NCI-H510A (cell line): ENCODE measurements around the gene KLRK1.
"Not testable (repeated sequence)": the region's sequence is repeated elsewhere in the genome, so short reads cannot be mapped to it uniquely, and the experiment has no call there.

ENCODE experiments used
- DNase-seq: peaks from one replicate; lab custom pipeline; 2025; lab: John Stamatoyannopoulos, UW

Gene KLRK1

DNA sequence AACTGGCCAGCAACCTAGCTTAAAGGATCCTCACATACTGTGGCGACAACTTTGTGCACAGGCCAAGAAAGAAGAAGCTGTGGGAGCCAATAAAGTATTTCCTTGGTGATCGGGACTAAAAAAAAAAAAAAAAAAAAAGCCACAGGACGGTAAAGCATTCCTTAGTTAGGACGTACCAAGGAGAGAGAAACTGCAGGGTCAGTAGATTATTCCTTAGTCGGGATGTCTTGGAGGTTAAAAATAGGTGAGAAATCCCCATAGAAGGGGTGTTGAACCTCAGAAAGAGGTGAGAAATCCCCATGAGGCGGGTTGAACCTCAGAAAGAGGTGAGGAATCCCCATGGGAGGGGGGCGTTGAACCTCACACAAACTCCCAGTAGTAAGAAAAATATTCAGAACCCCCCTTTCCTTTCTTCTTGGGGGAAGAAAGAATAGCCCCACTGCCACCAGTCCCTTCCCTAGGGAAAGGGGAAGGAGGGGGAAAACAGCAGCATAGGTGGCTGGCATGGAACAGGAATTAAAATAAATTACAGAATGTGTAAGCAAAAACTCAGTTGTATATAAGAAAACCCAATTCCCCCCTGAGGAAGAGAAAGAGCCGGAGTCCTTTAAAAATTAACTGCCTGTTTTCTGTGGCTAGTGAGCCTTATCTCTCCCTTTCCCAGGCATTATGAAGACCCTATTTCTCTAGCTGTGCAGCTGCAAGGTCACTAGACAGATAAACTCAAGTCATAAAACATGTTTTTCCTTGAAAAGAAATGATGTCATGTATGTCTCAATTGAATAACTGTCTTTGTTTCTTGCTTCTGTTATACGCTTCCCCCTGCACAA is 26.8 kb downstream of the KLRK1 start:
- no peak for DNase-seq

DNA sequence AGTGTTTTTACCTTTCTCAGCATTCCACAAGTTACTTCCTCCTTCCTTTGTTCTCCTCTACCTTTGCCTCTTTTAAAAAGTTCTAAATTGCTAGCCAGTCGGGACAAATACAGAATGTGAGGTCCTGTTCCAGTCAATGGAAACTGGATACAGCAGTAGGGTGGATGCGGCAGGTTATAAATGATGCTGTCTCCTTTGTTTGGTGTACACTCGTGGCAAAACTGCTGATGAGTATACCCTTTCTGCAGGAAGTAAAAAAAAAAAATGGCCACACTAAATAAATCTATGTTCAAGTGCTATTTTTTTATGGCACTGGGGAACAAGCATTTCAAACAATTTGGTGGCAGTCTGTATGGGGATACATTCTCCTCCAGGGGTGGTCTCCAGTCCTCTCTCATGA is 27.5 kb downstream of the KLRK1 start:
- no peak for DNase-seq

DNA sequence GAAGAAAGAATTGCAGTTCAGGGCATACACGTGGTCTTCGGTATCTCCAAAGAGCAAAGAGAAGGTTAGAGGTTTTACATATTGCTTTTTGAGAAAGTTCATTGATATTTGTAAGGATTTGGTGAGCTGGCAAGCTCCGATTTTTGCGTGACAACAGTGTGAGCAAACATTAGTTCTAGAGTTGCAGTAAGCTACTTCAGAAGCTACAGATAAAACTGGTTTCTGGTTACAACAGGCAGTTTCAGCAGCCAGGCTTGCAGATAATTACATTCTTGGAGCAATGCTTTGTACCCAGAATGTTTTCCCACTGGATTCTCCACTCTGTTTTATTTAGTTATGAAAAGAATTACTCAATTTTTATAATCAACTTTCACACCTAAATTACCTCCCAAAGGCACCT is 28.2 kb downstream of the KLRK1 start:
- peak; percentile 36 for DNase-seq

DNA sequence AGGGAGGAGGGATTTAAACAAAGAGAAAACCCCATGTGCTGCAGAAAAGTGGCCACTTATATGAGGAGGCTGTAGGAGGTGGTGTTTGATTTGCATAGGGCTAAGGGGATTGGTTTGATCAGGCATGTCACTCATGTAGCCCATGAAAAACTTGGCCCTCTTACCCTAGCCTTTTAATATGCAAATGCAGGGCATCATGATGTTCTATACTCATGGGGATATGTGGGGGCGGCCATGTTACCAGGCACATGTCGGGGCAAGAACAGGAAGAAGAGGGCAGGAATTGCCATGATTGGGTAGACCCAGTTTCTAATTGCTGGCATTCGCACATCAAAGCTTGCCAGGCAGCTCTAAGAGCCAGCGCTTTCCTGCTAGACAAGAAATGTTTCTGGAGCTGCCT is 28.8 kb downstream of the KLRK1 start:
- peak; percentile 95 for DNase-seq

DNA sequence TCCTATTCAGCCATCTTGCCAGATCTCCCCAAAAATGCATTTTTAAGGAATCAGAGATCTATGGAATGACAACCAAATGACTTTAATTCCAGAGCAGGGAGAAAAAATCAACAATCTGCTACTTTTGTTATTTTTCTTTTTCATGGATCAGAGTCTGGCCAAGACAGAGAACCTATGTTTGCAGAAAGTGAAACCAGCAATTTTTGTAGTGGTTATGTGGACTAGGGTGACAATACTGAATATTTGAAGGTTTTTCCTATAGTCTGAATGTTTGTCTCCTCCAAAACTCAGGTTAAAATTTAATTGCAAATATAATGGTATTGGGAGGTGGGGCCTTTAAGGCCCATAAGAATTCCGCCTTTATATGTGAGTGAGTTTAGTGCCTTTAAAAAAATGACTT is 30.9 kb downstream of the KLRK1 start:
- no peak for DNase-seq

DNA sequence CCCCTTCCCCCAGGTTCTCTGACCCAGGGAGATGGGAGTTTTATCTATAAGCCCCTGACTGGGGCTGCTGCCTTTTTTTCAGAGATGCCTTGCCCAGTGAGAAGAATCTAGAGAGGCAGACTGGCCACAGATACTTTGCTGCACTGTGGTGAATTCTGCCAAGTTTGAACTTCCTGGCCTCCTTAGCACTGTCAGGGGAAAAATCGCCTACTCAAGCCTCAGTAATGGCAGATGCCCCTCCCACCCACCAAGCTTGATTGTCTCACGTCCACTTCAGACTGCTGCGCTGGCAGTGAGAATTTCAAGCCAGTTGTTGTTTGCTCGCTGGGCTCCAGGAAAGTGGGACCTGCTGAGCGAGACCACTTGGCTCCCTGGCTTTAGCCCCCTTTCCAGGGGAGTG is 31.7 kb downstream of the KLRK1 start:
- peak; percentile 72 for DNase-seq

DNA sequence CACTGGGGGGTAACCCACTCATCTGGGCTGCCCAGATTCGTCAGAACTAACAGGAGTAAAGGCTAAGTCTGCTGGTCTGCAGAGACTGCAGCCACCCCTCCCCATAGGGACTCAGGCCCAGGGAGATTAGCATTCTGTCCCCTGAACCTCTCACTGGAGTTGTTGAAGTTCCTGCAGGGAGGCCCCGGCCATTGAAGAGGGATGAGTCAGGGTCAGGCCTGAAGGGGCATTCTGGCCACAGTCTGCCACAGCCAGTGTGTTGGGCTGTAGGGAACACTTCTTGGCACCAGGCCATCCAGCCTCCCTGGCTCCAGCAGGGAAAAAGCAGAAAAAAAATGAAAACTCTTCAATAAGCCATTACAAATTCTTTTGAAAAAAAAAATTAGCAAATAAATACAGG is 35.3 kb downstream of the KLRK1 start:
- no peak for DNase-seq

DNA sequence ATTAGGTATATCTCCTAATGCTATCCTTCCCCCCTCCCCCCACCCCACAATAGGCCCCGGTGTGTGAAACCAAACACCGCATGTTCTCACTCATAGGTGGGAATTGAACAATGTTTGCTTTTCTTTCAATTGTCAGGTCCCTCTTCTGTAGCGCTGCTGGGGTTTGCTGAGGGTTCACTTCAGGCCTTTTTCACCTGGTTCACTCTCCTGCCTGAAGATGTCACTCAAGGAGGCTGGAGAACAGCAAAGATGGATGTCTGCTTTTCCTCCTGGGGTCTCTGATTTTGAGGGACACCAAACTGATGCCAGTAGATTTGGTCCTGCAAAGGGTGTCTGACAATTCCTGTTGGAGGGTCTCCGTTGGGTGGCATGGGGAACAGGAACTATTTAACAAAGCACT is 35.8 kb downstream of the KLRK1 start:
- peak; percentile 34 for DNase-seq

DNA sequence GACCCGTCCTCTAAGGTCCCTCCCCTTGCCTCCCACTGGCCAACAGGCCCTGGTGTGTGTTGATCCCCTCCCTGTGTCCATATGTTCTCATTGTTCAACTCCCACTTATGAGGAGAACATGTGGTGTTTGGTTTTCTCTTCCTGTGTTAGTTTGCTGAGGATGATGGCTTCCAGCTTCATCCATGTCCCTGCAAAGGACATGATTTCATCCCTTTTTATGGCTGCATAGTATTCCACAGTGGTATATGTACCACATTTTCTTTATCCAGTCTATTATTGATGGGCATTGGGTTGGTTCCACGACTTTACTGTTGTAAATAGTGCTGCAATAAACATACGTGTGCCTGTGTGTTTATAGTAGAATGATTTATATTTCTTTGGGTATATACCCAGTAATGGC is 38.4 kb downstream of the KLRK1 start:
- not testable (repeated sequence) for DNase-seq

DNA sequence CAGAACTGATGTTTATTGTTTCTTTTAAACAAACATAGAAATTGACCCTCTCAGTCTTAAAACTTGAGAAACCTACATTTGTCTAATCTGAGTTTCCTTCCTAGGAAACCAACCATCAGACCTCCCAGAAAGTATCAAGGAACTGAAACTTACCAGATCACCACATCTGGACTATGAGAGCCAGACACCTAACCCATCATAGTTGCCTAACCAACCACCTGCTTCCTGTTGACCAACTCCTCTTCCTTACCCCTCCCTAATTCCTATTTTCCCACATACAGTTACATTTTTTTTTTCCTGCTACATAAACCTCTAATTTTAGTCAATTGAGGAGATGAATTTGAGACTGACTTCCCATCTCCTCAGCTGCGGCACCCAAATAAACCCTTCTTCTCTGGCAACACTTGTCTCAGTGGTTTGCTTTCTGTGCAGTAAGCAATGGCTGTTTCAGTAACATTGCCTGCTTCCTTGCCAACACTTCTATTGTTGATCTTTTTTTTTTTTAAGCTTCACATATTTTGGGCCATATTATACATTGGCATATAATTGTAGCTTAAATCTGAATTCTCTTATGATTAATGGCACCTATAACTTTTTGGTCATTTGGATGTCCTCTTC is 47.8 kb downstream of the KLRK1 start:
- no peak for DNase-seq

DNA sequence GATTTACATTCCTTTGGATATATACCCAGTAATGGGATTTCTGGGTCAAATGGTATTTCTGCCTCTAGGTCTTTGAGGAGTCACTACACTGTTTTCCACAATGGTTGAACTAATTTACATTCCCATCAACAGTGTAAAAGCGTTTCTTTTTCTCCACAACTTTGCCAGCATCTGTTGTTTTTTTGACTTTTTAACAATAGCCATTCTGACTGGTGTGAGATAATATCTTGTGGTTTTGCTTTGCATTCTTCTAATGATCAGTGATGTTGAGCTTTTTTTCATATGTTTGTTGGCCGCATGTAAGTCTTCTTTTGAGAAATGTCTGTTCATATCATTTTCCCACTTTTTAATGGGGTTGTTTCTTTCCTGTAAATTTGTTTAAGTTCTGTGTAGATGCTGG is 48.9 kb downstream of the KLRK1 start:
- not testable (repeated sequence) for DNase-seq

DNA sequence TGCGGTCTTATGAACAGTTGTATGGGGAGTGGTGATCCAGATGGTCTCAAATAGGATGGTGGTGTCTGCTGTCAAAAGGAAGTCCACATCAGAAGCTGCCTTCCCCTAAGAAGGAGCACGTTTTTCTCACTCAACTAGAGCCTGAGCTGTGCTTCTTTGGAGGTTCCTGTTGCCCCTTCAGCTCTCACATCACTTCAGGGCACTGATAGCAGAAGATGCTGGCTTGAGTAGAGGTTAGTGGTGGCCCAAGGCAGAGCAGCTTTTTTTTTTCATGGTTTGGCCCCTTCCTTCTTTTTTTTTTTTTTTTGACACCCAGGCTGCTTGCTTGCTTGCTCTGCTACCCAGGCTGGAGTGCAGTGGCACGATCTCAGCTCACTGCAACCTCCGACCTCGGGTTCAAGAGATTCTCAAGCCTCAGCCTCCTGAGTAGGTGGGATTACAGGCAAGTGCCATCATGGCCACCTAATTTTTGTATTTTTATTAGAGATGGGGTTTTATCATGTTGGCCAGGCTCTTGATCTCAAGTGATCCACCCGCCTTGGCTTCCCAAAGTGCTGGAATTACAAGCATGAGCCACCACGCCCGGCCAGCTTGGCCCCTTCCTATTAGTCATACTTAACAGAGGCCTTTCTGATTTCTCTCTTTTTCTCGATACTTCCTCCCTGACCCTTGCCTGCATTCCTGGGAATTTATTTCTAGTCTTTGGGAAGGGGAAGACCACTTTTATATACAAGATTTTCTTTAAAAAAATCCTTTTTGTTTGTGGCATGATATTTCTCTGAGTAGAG is 50.6 kb downstream of the KLRK1 start:
- DNase-seq = no peak

DNA sequence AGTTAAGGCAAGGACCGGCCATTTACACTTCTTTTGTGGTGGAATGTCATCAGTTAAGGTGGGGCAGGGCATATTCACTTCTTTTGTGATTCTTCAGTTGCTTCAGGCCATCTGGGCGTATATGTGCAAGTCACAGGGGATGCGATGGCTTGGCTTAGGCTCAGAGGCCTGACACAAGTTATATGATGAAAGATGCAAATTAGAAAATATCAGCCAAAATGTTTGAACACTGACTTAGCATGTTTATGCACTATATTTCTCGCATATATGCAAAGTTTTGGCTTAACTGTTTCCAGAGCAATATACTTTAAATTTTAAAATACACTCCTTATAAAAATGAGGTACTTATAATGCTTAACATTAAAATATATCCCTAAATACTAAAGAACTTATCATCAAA is 51.4 kb downstream of the KLRK1 start:
- not testable (repeated sequence) for DNase-seq

DNA sequence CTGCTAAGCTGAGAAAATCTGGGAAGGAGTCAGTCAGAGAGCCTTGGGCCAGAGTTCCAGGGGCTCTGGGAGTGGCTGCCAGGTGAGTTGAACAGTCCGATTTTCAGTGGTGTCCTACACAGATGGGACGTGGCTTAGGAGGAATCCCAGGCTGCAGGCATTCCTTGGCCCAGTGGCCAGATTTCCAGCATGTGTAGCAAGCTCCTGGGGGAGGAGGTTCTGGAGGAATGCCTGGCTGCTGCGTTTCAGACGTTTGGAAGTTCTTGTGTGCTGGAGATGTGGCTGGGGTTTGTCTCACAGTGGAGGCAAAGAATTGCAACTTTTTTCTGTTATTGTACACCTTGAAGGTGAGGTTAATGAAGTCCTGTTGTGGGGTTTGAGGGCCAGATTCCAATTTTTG is 53.6 kb downstream of the KLRK1 start:
- DNase-seq = not testable (repeated sequence)

DNA sequence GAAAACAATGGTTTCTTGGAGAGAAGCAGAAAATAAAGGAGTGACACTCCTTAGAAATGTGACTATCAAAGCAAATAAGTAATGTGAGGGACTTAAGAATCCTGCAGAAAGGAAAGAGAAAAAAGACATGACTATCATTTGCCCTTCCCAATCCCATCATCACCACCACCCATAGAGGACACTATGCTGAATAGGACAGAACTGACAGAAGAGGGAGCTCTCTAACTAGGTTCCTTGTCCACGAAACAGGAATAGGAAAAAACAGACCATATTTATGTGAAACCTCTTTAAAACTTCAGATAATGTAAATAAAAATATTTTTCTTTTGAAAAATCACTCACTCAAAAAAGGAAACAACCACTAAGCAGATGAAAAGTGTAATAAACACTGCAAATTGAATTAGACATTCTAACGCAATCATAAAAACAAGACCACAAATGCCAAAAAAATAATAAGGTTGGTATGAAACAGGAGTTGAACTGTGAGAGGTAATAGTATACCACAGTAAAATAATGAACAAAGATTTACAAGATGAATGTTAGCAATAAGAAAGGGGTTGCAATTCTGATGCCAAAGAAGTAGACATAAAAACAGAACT is 58.1 kb downstream of the KLRK1 start:
- peak; percentile 5 for DNase-seq

DNA sequence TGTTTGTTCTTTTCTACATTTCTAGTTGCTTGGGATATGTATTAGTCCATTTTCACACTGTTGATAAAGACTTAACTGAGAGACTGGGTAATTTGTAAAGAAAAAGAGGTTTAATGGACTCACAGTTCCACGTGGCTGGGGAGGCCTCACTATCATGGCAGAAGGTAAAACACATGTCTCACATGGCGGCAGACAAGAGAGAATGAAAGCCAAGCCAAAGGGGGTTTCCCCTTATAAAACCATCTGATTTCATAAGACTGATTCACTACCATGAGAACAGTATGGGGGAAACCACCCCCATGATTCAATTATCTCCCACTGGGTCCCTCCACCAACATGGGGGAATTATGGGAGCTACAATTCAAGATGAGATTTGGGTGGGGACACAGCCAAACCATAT is 61.1 kb downstream of the KLRK1 start:
- DNase-seq = not testable (repeated sequence)
